Astrocyte (in vitro differentiated cells and primary cell): ENCODE results near the gene RAD51B.

Experiments used
- EZH2 ChIP-seq: IDR thresholded peaks from 2 replicates; pipeline ENCODE4 v1.6.1; 2012; ENCODE audit warnings: mild to moderate bottlenecking, low read length, inconsistent platforms; ENCODE audit not compliant: insufficient read depth
- TF ChIP-seq, protein P1 (sequence below): IDR thresholded peaks from 2 replicates; pipeline ENCODE4 v1.5.1; 2011; ENCODE audit warnings: low read depth, mild to moderate bottlenecking, inconsistent platforms, low read length, moderate library complexity; ENCODE audit not compliant: insufficient read depth

DNA sequence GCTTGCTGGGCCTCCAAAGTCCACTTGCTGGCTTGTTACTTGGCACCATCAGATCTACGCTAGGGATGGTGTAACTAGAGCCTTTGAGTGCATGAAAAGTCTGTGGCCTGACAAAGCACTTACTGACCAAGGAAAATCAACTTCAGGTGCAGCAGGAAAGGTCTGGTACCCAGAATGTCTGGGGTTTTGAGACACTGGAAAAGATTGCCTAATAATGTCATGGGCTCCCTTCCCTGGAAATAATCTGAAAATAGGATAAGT is 866.6 kb downstream of the RAD51B start:
- TF ChIP-seq, protein P1, sequence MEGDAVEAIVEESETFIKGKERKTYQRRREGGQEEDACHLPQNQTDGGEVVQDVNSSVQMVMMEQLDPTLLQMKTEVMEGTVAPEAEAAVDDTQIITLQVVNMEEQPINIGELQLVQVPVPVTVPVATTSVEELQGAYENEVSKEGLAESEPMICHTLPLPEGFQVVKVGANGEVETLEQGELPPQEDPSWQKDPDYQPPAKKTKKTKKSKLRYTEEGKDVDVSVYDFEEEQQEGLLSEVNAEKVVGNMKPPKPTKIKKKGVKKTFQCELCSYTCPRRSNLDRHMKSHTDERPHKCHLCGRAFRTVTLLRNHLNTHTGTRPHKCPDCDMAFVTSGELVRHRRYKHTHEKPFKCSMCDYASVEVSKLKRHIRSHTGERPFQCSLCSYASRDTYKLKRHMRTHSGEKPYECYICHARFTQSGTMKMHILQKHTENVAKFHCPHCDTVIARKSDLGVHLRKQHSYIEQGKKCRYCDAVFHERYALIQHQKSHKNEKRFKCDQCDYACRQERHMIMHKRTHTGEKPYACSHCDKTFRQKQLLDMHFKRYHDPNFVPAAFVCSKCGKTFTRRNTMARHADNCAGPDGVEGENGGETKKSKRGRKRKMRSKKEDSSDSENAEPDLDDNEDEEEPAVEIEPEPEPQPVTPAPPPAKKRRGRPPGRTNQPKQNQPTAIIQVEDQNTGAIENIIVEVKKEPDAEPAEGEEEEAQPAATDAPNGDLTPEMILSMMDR: no peak
- no peak for TF ChIP-seq EZH2
